Fibroblast of skin of abdomen (primary cell): ENCODE measurements around the gene TENT5C.

Experiments used
- DNase-seq: peaks from one replicate; pipeline ENCODE4 v3.0.0-alpha.2; 2013

The TENT5C gene

GRCh38 chr1:117592155-117592554 is 13.7 kb upstream of the TENT5C start:
- no peak for DNase-seq

DNA sequence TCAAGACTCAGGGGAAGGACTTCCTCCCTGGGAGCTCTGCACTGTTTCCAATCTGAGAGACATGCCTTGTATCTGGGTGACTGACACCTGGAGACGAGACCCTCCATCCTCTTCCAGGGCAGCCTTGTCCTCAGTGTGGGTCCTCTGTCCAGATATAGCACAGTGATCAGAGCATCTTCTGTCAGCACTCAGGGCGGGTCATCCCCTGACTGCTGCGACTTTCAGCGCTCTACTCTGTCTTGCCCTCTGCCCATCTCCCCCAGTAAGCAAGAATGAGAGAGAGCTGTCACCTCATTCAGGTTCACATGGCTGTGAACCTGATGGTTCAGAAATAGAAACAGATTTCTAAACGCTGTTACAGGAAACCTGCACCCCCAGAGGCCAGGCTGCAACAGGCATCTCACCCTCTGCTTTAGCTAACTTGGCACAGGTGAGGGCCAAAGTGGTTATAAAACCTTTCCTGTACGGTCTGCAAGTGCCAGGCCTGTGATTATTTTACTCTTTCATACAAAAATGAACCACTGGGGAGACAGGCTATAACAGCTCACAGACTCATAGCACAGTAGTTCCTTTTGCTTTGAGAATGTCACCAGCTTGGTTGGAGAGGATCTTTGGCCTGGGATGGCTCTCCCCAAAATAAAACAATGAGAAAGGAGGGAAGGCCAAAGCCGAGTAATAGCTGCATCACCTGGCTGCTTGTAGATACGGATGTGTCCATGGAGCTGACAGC is 11.4 kb upstream of the TENT5C start:
- no peak for DNase-seq

- DNase-seq, result no peak
Measured at GRCh38 chr1:117596023-117596720, 9.7 kb upstream of the TENT5C start.

GRCh38 chr1:117598489-117598888 is 7.4 kb upstream of the TENT5C start:
- no peak for DNase-seq

DNA sequence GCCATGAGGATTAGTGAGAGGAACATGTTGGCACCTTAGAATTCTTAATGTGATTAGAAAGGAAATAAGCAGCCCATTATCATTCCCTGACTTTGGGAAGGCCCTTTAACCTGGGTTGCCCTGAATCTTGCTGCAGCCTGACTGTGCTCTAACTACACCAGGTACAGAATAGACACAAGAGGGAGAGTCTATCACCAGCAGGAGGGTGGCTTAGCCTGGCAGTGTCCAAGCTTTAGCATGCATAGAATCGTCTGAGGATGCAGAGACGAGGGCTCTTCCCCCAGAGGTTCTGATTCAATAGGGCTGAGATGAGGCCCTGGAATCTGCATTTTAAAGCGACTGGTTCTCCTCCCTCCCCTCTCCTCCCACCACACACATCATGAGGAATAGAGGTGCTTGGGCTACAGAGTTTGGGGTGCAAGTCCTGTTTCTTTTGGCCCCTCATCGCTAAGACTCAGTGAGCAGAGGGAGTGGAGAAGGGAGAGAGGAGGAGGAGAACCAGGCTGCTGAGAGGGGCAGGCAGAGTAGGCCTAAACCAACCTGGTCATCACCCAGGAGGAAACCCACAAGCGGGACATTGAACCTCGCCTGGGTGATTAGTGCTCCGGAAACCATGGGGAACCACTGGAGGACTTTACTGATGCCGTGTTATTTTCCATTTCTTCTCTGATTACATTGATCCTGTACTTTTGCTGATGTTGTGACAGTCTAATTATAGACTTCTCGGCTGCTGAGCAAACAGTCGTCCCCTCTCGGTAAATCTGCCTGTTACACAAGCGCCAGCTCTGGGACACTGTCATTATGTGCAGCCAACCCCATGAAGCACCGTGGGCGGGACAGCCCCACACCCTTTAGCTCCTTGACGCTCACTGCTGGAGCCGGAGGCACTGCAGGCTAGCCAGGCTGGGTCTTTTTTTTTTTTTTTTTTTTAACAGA is 6.3 kb upstream of the TENT5C start:
- DNase-seq, result no peak

DNA sequence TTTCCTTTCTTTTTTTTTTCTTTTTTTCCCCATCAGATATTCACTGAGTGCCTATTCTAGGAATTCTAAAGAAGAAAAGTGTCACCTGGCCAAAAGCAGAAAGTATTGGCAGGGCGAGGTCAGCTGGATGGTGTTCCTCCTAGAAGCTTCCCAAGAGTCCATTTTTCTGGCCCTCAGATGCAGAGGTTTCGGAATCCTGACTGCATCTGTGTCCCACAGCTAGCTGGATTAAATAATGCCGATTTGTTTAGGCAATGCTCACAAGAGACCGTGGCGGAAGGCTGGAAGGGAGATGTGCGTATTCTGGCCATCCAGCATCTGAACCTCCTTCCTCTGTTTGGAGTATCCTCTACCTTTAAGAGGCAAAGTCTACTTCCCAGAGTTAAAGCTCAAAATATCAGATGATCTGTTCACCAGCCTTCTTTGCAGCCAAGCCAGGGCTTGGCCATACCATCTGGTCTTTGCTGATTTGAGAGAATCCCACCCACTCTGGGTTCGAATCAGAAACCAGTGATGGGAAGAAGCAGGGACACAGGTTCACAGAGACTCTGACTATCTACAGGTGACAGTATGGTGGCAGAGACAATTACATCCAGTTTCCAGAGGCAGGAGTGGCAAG is 5.4 kb upstream of the TENT5C start:
- DNase-seq, result no peak

DNA sequence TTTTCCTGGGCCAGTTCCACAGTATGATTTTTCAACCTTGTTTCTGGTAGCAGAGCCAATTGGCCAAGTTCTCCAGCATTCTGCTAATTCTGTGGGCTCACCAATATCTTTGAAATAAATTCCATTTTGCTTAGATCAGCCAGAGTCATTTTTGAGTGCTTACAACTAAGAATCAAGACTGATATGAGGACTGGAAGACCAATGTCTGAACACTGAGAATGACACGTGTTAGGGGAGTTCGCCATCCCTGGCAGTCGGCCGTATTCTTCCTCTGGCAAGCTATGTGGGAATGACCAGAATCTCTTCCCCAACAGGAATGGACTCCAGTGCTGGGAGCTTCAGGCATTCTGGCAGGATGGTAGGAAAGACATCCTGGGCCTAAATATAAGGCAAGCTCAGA is 4.9 kb upstream of the TENT5C start:
- DNase-seq, result peak; percentile 18

- DNase-seq, result no peak
Measured at GRCh38 chr1:117602862-117603261, 3.0 kb upstream of the TENT5C start.

GRCh38 chr1:117605164-117605773 is 579 bp upstream of the TENT5C start:
- no peak for DNase-seq

- peak; percentile 18 for DNase-seq
Measured at GRCh38 chr1:117606649-117607430, 992 bp downstream of the TENT5C start.

DNA sequence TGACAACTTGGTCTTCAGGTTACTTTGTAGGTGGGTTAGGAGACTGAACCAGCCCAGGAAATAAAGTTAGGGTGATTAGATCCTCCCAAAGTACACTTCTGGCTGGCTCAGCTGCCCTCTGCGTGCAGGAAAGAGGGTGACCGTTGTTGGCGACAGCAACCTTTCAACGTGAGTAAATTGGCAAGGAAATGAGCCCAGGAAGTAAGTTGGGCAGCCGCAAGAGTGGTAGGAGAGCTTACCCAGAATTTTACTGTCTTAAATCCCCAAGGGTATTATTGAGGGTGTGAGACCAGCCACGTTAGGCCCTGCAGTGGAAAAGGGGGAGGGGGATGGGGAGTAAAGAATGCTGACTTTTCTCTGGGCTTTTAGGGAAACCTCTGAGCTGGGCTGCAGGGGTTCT is 1.6 kb downstream of the TENT5C start:
- no peak for DNase-seq

DNA sequence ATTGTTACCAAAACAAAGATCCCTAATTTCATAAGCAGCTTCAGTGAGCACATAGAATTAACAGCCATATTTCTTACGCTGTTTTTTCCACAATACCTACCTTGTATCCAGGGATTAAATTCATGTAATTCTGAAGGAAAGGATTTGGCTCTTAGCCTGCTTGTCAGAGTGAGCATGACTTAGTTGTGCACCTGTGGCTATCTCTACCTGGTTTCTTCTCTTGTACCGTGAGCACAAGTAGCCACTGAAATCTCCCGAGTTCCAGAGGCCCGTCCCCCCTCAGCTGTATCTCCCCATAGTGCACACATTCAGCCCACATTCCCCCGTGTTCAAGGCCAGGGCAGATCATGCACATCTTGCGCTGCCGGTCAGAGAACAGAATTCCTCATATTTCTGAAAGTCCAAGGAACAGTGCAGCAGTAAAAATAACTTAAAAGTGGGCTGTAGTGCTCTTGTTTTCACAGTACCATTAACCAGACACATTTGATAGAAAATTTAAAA is 2.3 kb downstream of the TENT5C start:
- DNase-seq, result no peak

DNA sequence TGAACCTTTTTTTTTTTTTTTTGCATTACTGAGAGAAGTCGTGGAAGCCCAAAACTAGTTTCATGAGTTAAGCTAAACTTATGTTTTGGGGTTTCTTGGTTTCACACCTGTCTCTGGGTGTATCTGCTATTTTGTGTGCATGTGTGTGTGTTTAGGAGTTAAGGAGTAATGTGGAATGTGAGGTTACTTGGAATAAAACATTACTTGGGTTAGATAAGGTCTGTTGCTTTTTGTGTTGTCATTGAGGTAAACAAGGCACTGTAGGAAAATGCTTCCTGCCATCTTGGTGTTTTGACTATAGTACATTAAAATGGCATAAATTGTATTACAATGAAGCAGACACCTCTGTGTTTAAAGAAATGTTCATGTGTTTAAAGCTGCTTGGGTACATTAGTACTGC is 2.9 kb downstream of the TENT5C start:
- no peak for DNase-seq

GRCh38 chr1:117609471-117609911 is 3.6 kb downstream of the TENT5C start:
- no peak for DNase-seq

DNA sequence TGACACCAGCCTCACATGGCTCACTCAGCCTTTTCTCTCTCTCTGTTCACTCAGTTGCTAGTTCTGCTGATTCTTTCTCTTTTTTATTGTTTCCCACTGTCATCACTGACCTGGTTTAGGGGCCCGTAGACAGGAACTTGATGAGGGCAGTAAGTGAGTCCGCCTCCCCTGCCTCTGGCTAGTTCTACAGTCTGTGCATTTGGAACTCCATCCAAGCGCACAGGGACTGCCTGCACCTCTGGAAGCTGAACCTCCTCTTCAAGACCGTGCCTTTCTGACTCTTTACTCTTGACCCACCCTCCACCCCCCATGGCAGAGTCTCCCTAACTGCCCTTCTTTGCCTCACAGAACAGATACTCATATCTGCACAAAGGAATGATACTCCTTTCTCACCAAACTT is 4.2 kb downstream of the TENT5C start:
- DNase-seq, result no peak

DNA sequence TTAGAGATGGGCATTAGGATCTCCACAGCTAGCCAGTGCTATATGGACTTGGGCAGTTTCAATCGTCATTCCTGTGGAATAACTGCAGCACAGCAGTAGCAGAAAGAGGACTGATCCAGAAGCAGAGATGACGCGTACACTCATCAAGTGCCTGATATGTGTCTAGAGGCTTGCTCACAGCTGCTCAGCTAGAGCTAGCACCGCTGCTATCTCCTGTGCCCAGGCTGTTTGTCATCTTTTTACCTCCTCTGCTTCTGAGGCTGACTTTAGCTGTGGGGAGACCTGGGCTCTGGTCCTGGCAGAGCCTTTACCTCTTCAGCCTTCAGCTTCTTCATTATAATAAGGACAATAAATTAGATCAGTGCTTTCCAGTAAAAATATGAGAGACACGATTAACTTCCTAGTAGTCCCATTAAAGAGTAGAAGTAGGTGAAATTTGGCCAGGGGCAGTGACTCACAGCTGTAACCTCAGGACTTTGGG is 5.3 kb downstream of the TENT5C start:
- no peak for DNase-seq

GRCh38 chr1:117611894-117612483 is 6.1 kb downstream of the TENT5C start:
- peak; percentile 24 for DNase-seq

- DNase-seq, result peak; percentile 72
Measured at GRCh38 chr1:117612517-117613248, 6.8 kb downstream of the TENT5C start.

DNA sequence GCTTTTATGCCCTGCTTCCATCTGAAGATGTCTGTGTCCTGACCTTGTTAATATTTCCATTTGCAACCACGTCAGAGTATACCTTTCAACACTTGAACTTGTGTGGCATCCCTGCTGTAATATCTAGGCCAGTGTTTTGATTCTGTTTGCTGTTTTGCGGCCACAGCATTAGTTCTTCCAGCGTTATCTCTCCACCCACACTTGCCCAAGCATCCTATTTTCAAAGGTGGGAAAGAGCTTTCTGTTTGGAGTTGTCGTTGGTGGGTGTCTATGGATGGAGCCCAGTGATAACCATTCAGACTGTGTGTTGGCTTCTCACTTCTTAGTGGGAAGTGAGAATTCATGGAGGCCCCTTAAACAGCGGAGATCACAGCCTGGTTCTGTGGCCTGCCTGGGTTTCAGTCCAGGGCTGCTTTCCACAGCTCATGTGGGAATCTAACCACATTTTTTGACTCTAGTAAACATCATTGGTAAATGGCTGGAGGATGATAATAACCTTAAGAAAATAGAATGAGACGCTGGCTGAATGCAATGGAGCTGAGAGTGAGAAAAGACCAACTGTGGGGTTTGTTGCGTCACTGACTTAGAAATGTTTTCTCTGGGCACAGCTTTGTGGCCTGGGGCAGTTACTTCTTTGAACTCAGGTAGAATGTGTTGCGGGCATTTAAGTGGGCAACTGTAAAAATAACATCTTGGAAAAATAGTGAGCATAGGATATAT is 7.6 kb downstream of the TENT5C start:
- DNase-seq, result no peak
